ENCODE data around the gene LRRTM3.

The LRRTM3 gene

DNA sequence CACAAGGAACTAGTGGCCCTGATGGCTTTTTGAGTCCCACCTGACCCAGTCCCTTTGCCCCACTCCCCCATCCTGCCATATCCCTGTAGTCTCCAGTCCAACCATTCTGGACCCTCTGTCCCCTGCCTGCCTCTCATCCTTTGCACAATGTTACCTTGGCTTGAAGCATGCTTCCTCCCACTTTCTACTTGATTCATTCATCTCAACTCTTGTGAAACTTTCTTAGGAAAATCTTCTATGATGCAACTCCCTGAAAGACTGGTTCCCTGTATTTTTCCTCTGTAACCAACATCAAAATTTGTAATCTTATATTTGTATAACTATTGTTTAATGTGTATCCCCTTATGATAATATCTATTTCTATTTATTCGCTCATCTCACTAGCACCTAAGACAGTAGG lies 151.5 kb downstream of the LRRTM3 start:
- TF ChIP-seq, protein P1, sequence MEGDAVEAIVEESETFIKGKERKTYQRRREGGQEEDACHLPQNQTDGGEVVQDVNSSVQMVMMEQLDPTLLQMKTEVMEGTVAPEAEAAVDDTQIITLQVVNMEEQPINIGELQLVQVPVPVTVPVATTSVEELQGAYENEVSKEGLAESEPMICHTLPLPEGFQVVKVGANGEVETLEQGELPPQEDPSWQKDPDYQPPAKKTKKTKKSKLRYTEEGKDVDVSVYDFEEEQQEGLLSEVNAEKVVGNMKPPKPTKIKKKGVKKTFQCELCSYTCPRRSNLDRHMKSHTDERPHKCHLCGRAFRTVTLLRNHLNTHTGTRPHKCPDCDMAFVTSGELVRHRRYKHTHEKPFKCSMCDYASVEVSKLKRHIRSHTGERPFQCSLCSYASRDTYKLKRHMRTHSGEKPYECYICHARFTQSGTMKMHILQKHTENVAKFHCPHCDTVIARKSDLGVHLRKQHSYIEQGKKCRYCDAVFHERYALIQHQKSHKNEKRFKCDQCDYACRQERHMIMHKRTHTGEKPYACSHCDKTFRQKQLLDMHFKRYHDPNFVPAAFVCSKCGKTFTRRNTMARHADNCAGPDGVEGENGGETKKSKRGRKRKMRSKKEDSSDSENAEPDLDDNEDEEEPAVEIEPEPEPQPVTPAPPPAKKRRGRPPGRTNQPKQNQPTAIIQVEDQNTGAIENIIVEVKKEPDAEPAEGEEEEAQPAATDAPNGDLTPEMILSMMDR (IDR thresholded peaks at IDR 0.05; ENCODE audit: poor library complexity, severe bottlenecking): no peak
- no peak for ATAC-seq (ENCODE audit: low read depth)

DNA sequence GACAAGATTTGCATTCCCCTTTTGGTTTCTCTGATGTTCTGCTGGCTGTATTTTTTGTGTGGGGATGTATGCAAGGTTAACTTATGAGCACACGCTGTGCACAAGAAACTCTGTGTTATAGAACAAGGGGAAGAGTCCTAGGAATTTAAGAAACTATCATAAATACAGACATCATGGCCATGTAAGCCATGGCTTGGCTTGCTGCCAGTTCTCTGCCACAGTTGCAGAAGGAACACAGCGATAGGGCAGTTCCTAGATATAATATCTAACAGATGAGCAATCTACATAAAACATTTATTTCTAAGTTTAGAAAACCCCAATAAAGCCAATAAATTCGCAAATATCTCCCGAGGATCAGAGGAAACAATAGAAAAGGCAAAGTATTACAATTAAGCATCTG lies 153.3 kb downstream of the LRRTM3 start:
- ATAC-seq (ENCODE audit: low read depth) (no peak), DNase-seq (ENCODE audit: low spot score) (no peak)
- TF ChIP-seq, protein P1 (IDR thresholded peaks at IDR 0.05; ENCODE audit: poor library complexity, severe bottlenecking): no peak
- Histone ChIP-seq H3K27ac (ENCODE audit: poor library complexity, severe bottlenecking) (no peak overlapping the region), H3K36me3 (ENCODE audit: low read depth) (no peaks in the 10 kb centered on the region), H3K4me1 (ENCODE audit: insufficient read depth, poor library complexity, severe bottlenecking) (no peaks in the 10 kb centered on the region), H3K4me3 (ENCODE audit: severe bottlenecking) (no peak overlapping the region), H3K27me3 (ENCODE audit: insufficient read depth, poor library complexity, severe bottlenecking) (peaks cover 3% of the 10 kb centered on the region), H3K9me3 (ENCODE audit: severe bottlenecking) (no peaks in the 10 kb centered on the region)

More for the DNA sequence above, 151.5 kb downstream of the LRRTM3 start:
- no peak for DNase-seq (ENCODE audit: low spot score)
- H3K27ac ChIP-seq (ENCODE audit: poor library complexity, severe bottlenecking): no peak overlapping the region
- no peaks in the 10 kb centered on the region for H3K4me1 ChIP-seq (ENCODE audit: insufficient read depth, poor library complexity, severe bottlenecking)
- H3K36me3 ChIP-seq (ENCODE audit: low read depth): no peaks in the 10 kb centered on the region
- no peaks in the 10 kb centered on the region for H3K9me3 ChIP-seq (ENCODE audit: severe bottlenecking)
- peaks cover 3% of the 10 kb centered on the region for H3K27me3 ChIP-seq (ENCODE audit: insufficient read depth, poor library complexity, severe bottlenecking)
- no peak overlapping the region for H3K4me3 ChIP-seq (ENCODE audit: severe bottlenecking)

DNA sequence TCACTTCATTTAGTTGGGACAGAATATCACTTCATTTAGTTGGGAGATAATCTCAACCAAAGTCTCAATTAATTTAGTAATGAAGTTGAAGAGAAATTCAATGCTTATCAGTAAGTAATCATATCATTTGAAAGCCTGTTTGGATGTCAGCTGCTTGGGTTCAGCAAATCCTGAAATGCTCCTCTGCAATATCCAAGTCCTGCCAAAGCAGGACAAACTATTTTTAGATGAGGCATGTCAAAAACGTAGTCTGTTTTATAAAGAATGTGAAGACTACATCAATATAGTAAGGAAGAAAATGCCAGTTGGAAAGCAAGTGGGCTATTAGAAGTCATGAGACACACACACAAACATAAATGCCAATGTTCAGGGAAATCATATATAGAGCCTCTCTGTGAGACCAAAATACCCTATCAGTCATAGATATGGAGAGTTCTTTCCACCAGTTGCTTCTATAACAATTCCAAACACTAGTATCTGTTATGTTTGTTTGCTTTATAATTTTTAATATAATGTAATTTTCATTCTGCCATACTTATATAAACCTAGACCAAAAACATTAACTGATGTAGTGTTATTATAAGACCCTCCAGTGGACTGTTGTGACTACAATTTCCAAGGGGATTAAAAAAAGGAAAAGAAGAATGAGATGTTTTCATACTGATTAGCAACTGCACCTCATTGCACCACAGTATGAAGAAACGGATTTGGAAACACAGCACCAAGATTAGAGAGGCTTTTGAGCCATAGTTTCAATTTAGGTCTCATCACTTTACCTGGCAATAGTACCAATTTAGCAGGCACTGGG lies 160.7 kb downstream of the LRRTM3 start:
- ATAC-seq (ENCODE audit: low read depth) (no peak), DNase-seq (ENCODE audit: low spot score) (no peak)
- Histone ChIP-seq H3K36me3 (ENCODE audit: low read depth) (no peaks in the 10 kb centered on the region), H3K4me1 (ENCODE audit: insufficient read depth, poor library complexity, severe bottlenecking) (no peaks in the 10 kb centered on the region), H3K4me3 (ENCODE audit: severe bottlenecking) (no peak overlapping the region), H3K27ac (ENCODE audit: poor library complexity, severe bottlenecking) (no peak overlapping the region), H3K9me3 (ENCODE audit: severe bottlenecking) (no peaks in the 10 kb centered on the region), H3K27me3 (ENCODE audit: insufficient read depth, poor library complexity, severe bottlenecking) (peaks cover 20% of the 10 kb centered on the region)
- TF ChIP-seq, protein P1 (IDR thresholded peaks at IDR 0.05; ENCODE audit: poor library complexity, severe bottlenecking): no peak

DNA sequence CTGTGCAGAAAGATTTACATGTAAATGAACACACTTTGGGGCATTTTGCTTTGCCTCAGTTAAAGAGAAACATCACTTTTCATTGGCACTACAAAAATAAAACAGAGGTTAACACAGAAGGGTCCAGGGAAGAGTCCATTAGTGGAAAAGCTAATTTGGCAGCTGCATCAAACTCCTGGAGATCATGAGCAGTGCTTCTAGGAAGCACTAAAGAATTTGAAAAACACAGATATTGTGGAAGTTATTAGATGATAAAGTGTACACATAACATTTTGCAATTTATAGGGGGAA lies 161.2 kb downstream of the LRRTM3 start:
- TF ChIP-seq, protein P1 (IDR thresholded peaks at IDR 0.05; ENCODE audit: poor library complexity, severe bottlenecking): no peak
- ATAC-seq (ENCODE audit: low read depth): no peak
- no peaks in the 10 kb centered on the region for H3K9me3 ChIP-seq (ENCODE audit: severe bottlenecking)
- no peak for DNase-seq (ENCODE audit: low spot score)
- H3K36me3 ChIP-seq (ENCODE audit: low read depth): no peaks in the 10 kb centered on the region
- no peak overlapping the region for H3K27ac ChIP-seq (ENCODE audit: poor library complexity, severe bottlenecking)
- no peaks in the 10 kb centered on the region for H3K4me1 ChIP-seq (ENCODE audit: insufficient read depth, poor library complexity, severe bottlenecking)
- peaks cover 19% of the 10 kb centered on the region for H3K27me3 ChIP-seq (ENCODE audit: insufficient read depth, poor library complexity, severe bottlenecking)
- no peak overlapping the region for H3K4me3 ChIP-seq (ENCODE audit: severe bottlenecking)

DNA sequence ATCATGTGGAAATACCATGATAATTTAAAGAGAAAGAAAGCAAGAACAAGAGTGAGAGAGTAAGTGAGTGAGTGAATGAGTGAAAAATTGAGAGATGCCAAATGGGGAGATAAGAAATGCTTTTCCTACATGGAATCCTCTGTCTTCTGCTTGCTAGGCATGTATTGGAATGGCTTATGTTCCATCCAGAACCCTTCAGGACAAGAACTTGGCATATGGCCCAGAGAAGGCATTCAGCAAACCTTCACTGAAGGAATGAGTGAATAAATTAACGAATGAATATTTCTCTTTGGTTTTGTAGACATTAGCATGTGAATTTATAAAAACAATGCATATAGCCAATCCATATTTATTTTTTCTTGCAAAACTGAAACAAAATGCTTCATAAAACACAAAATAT lies 162.2 kb downstream of the LRRTM3 start:
- DNase-seq (ENCODE audit: low spot score): no peak
- no peak for ATAC-seq (ENCODE audit: low read depth)

More for the DNA sequence above, 162.2 kb downstream of the LRRTM3 start:
- H3K9me3 ChIP-seq (ENCODE audit: severe bottlenecking): no peaks in the 10 kb centered on the region
- H3K4me1 ChIP-seq (ENCODE audit: insufficient read depth, poor library complexity, severe bottlenecking): no peaks in the 10 kb centered on the region
- no peak overlapping the region for H3K27ac ChIP-seq (ENCODE audit: poor library complexity, severe bottlenecking)
- H3K36me3 ChIP-seq (ENCODE audit: low read depth): no peaks in the 10 kb centered on the region
- TF ChIP-seq, protein P1 (IDR thresholded peaks at IDR 0.05; ENCODE audit: poor library complexity, severe bottlenecking): no peak
- peaks cover 22% of the 10 kb centered on the region for H3K27me3 ChIP-seq (ENCODE audit: insufficient read depth, poor library complexity, severe bottlenecking)
- no peak overlapping the region for H3K4me3 ChIP-seq (ENCODE audit: severe bottlenecking)
